Measurements from ENCODE around the gene CARS1.

CARS1 gene

DNA sequence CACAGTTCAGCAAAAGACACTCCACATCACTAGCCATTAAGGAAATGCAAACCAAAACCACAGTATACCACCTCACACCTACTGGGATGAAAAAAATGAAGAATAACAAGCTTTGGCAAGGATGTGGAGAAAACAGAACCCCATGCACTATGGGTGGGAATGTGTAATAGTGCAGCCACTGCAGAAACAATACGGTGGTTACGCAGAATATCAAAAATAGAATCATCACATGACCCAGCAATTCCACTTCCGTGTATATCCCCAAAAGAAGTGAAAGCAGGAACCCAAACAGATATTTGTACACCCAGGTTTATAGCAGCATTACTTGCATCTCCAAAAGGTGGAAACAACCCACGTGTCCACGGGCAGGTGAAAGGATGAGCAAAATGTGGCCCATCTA, 20.8 kb downstream of the CARS1 start:
- no peak for DNase-seq

- DNase-seq, result no peak
Measured at GRCh38 chr11:3035333-3035732, 21.9 kb downstream of the CARS1 start.

DNA sequence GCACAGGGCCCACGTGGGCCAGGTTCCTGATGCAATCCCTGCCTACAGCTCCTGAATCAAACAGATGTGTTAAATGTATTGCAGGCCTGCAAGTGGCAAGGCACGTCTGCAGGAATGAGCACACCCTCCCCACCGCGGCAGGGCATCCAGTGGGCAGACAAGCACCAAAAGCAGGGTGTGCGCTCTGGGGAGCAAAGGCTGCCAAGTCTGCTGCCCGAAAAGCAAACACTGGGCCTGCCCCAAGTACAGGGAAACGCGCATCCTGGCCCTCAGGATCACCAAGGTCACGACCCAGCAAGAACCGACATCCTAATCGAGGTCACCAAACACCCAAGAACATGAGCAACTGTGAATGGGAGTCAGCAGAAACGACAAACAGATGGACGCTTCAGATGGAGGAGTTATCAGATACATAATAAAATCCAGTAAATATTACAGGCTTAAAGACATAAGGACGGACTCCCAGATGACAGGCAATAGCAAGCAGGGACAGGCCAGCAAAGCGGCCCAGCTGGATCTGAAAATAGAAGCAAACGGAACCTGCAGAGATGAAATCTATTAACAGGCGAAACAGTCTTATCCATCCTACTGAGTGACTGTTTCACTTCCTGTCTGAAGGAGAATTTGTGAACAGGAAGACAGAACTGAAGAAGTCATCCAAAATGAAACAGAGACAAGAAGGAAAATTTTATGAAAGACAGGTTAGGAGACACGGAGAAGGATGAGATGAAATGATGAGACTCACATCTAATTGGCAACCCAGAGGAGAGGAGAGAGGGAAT, 26.7 kb downstream of the CARS1 start:
- no peak for DNase-seq

DNA sequence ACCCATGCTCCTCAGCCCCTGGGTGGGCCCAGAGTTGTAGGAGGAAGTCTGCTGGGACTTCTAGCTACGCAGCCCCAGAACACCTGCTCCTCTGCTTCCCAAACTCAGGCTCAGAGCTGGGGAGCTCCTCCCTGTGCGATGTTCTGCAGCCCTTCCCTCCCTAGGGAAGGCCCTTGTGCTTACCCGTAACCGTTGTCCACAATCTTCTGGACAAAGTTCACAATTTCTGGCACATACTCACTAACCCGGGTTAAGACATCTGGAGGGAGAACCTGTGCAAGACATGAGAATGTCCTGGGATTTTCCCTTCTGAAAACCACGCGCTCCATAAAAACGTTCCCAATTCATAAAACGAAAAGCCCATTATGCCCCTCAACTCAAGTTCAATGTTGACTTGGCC, 28.4 kb downstream of the CARS1 start:
- no peak for DNase-seq

DNA sequence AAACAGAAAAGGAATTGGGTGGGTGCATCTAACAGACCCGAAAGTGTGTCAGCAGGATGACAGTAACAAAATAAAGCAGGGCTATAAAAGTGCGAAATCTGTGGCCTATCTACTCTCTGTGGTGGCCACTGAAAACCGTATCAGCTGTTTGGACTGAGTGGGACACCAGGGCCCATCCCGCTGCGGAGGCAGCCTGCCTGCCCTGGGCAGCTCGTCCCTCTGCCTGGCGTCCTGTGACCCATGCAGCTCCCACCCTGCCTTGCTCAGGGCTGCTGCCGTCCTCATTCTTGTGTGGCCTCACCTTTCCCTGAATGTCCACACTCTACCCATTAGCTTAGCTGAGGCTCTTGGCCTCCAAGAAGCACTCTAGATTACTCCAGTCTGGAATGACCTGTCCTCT, 30.4 kb downstream of the CARS1 start:
- no peak for DNase-seq

- DNase-seq, result no peak
Measured at GRCh38 chr11:3022982-3023381, 34.2 kb downstream of the CARS1 start.

DNA sequence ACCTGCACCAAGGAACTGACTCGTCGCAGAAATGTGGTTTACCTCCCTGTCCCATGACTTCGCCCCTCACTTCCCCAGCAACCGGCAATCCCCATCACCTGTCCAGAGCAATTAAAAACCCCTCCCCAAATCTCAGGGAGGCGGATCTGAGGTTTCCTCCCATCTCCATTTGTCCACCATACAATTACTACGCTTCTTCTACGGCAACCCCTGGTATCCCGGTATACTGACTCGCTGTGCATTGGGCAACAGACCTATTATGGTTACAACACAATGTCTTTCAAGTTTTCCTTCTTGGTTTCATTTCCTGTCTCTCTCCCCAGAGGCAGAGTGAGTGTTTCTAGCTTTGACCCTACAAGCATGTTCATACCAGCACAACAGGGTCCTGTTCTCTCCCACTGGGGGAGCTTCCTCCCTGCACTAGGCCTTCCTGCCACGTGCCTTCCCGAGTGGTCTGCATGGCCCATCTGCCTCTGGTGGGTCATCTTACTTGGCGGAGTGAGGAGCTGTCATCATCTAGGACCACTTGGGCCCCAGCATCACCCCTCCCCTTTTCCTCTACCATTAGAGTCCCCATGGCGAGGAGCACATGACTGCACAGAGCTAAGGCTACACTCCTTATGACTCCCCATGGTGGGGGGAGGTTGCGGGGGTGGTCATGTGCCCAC, 34.8 kb downstream of the CARS1 start:
- DNase-seq, result no peak

DNA sequence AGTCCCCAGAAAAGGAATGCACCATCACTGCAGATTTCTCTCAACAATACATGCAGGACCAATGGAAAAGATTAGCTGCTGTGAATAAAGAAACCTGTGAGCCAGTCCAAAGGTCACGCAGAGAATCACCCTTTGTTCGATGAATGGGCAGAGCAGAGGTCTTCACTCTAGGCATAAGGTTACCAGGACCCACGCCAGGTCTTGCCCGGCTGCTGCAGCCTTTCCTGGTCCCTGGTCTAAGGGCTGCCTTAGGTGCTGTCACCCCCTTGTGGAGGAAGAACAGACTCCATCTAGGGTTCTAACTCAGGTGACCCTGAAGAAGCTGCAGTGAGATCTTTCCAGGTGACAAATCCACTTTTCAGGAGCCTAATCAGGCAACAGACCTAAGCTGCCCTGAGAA, 36.1 kb downstream of the CARS1 start:
- no peak for DNase-seq

- no peak for DNase-seq
Measured at GRCh38 chr11:3020011-3020410, 37.2 kb downstream of the CARS1 start.

DNA sequence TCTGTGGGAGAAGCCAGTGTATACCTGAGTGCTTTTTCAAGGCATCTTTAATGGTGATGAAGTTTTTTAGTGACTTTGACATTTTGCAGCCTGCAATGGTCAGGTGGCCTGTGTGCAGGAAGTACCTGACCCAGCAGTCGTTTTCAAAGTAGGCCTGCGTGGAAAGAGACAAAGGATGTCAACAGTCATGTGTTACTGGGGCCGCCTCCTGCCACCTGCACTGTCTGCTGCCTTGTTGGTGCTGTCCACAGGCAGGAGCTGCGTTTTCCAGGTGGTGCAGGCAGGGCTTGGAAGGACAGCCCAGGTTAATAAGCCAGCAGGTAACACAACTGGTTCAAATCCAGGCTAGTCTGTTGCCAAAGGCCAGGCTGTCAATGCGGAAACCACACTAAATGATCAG, 38.6 kb downstream of the CARS1 start:
- no peak for DNase-seq

DNA sequence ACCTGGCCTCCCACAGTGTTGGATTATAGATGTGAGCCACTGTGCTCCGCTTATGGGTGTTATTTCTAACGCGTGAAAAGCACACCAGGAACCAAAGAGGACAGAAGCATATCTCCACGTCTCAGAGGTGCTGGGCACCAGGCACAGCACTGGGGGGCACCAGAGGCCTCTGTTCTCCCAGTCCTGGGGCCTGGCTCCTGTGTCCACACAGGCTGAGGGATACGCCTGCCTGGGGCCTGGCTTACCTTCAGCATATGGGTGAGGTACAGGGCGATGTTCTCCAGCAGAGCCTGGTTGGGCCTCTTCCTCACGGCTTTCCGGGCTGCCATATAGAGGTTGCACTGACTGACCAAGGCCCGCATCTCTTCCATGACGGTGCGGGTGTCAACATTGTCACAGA, 40.4 kb downstream of the CARS1 start:
- DNase-seq, result no peak

DNA sequence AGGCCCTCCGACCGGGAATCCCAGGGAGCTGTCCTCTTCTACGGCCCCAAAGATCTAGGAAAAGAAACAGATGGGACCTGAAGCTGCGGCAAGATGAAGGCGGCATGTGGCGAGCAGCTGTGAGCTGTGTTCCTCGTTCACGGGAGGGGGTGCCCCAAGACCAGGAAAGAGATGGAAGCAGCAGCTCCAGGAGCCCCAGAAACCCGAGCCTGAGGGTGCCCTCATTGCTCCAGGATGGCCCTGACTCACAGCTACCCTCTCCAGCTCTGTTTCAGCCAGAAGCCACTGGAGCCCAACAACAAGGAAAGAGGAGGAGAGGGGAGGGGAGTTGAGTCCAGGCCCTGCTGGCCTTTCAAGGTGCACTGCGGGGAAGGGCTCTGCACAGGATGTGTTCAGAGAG, 41.4 kb downstream of the CARS1 start:
- DNase-seq, result no peak

DNA sequence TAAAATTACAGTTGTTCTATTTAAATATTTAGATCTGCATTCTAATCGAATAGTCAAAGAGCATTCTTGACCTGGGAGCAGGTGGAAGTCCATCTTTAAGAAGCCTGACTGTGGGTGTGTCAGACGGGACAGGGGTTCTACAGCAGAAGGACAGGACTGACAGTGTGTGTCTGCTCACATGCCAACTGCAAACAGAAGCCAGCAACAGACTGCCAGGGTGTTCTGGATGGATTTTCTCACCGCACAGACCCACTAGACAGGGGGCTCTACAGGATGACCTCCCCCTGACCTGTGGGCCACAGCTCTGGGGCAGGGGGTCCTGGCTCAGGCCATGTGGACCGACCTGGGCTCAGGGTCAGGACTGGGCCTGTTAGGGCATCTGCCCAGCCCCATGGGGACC, 42.3 kb downstream of the CARS1 start:
- DNase-seq, result no peak

GRCh38 chr11:3014057-3014938, 42.9 kb downstream of the CARS1 start:
- DNase-seq, result no peak

GRCh38 chr11:3011891-3012885, 45.0 kb downstream of the CARS1 start:
- DNase-seq, result no peak

DNA sequence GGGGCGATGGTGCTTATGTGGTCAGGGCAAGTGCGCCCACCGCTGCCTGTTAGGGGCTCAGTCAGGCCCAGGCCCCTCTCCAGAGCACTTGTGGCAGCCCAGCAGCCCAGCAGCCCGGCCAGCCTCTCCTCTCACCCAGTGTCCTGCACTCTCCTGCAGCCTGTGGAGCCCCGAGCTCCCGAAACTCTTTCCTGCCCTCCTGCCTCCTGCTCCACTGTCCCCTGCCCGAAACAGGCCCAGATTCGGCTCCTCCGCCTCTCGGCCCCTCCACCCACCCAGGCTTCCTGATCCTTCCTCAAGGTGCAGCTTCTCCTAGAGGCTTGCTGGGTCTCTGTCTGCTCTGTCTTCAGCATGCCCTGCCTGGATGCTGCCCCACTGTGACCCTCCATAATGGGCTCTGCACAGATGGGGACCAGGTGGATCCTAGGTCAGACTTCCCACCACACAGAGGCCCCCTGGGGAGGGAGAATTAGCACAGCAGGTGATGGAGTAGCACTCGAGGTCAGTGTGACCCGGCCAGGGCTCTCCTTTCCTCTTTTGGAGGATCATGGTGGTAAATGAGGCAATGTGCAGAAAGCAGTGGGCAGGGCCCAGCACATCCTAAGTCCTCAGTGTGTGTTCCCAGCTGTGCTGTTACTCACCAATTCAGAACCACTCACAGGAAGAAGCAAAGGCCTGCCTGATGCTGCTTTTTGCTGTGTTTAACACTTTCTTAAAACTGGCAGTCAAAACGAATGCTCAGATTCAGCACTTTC, 46.5 kb downstream of the CARS1 start:
- no peak for DNase-seq

- no peak for DNase-seq
Measured at GRCh38 chr11:3010004-3010403, 47.2 kb downstream of the CARS1 start.

GRCh38 chr11:3009481-3009880, 47.7 kb downstream of the CARS1 start:
- no peak for DNase-seq

DNA sequence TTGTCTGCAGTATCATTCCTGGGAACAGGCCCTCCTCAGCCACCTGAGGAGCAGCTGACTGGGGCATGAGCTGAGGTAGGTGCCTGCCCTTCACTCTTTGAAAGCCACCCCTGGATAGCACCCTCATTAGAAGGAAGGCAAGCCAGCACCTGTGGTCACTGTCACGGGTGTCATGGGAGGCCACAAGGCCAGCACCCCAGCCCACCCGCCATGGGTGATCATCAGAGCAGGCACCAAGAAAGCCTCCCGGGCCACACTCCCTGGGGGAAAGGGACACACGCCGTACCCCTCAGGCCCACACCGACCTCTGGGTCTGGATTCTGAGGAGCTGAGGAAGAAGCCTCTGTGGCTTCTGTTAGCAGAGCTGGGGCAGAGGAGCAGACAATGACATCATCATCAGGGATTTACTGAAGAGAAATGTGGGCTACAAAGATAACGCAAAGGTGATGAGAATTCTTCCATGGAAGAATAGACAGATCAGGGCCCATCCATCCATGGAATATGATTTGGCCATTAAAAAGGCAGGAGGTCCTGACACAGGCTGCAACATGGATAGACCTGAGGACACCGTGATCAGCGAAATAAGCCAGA, 48.4 kb downstream of the CARS1 start:
- no peak for DNase-seq

- no peak for DNase-seq
Measured at GRCh38 chr11:3007404-3008010, 49.7 kb downstream of the CARS1 start.
